NCI-H187 treated with DMSO at 0.1 percent for 48 hours (cell line): Measurements from ENCODE around the gene FAM163A.
"Not testable (repeated sequence)": the region's sequence is repeated elsewhere in the genome, so short reads cannot be mapped to it uniquely, and the experiment has no call there.

Source experiments
- DNase-seq: peaks from one replicate; lab custom pipeline; 2025; lab: John Stamatoyannopoulos, UW

FAM163A gene

GRCh38 chr1:179793281-179793680, 50.2 kb downstream of the FAM163A start:
- no peak for DNase-seq

- DNase-seq: no peak
These were observed 51.1 kb downstream of the FAM163A start for GRCh38 chr1:179794146-179794545.

- DNase-seq: no peak
These were observed 51.6 kb downstream of the FAM163A start for GRCh38 chr1:179794669-179795068.

GRCh38 chr1:179798213-179798863, 55.2 kb downstream of the FAM163A start:
- DNase-seq: no peak

GRCh38 chr1:179798864-179799516, 55.9 kb downstream of the FAM163A start:
- no peak for DNase-seq

- DNase-seq: no peak
These were observed 57.4 kb downstream of the FAM163A start for GRCh38 chr1:179800481-179800880.

GRCh38 chr1:179803104-179803503, 60.0 kb downstream of the FAM163A start:
- DNase-seq: no peak

- DNase-seq: no peak
These were observed 60.8 kb downstream of the FAM163A start for GRCh38 chr1:179803918-179804317.

GRCh38 chr1:179804417-179804816, 61.3 kb downstream of the FAM163A start:
- DNase-seq: not testable (repeated sequence)

- no peak for DNase-seq
These were observed 62.5 kb downstream of the FAM163A start for GRCh38 chr1:179805291-179806195.

GRCh38 chr1:179806333-179806732, 63.2 kb downstream of the FAM163A start:
- DNase-seq: no peak

GRCh38 chr1:179807291-179807690, 64.2 kb downstream of the FAM163A start:
- DNase-seq: no peak

GRCh38 chr1:179807691-179808485, 64.8 kb downstream of the FAM163A start:
- no peak for DNase-seq

GRCh38 chr1:179808503-179808902, 65.4 kb downstream of the FAM163A start:
- no peak for DNase-seq

GRCh38 chr1:179809506-179810366, 66.6 kb downstream of the FAM163A start:
- peak; percentile 82 for DNase-seq

- DNase-seq: no peak
These were observed 67.2 kb downstream of the FAM163A start for GRCh38 chr1:179810367-179810715.

- DNase-seq: no peak
These were observed 69.6 kb downstream of the FAM163A start for GRCh38 chr1:179812501-179813292.

- DNase-seq: no peak
These were observed 70.8 kb downstream of the FAM163A start for GRCh38 chr1:179813626-179814545.

- DNase-seq: peak; percentile 65
These were observed 71.4 kb downstream of the FAM163A start for GRCh38 chr1:179814546-179814838.
